HG02623 (cell line): ENCODE results near the gene NOC3L.
"Not testable (repeated sequence)": the region's sequence is repeated elsewhere in the genome, so short reads cannot be mapped to it uniquely, and the experiment has no call there.

Source experiments
- ATAC-seq: cut with Tn5 transposase; IDR thresholded peaks from one replicate; pipeline ENCODE4 v1.9.1; 2021; ENCODE audit warnings: moderate library complexity; ENCODE audit not compliant: unreplicated experiment

The NOC3L gene

DNA sequence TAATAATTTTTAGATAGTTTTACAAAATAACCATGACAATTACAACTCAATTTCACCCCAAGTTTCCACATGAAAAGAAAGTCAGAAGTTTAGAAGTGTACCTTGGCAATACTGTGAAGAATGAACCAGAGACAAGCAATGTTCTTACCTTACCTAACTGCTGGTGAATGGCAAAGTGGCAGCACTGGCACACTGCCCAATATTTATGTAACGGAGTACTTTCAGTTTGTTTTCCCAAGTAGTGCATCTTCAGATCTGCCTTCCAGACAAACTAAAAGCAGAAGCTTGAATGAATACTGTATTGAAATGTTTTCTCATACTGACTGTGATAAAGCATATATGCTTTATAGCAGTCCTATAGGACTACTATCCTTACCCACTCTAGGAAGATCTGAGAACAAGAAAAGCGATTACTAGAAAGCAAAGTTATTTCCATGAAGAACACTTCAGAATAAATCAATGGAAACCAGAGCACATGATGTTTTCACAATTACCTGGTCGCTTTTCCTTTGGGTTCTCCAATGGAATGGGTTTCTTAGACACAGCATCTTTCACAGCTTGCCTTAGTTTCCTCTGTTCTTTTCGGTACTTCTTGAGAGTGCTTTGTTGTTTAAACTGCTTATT is 1.5 kb downstream of the NOC3L start:
- no peak for ATAC-seq

DNA sequence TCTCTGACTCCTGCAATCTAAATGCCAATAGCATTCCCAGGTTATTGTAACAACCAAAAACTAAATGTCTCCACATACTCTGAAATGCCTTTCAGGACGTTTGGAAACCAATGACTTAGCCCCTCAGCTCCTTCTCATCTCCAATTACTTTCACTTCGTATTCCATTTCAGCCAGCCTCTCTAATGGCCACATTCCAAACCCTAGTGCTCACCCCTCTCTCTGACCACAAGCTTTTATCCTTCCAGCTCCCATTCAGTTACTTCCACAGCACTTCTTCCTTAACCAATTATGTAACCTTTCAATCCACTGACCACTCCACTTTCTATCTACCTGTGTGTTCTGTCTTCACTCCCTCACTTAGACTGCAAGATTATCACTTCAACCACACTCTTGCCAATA is 4.3 kb downstream of the NOC3L start:
- ATAC-seq, result no peak

DNA sequence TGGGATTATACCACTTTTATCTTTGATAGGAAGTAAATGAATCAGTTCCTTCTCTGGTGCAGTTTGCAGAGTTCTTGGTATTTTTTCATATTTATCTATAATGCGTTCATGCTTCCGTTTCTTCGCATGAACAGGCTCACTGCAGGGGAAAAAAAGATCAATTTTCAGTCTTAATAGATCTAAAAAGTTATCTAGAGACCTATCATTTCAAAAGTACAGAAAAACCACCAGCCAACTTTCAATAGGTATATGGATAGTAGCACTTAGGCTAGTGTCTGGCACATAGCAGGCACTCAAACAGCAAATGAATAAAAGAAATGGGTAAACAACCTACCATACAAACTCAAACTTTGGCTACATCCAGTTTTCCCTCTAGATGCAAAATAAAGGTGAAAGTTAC is 5.5 kb downstream of the NOC3L start:
- no peak for ATAC-seq

DNA sequence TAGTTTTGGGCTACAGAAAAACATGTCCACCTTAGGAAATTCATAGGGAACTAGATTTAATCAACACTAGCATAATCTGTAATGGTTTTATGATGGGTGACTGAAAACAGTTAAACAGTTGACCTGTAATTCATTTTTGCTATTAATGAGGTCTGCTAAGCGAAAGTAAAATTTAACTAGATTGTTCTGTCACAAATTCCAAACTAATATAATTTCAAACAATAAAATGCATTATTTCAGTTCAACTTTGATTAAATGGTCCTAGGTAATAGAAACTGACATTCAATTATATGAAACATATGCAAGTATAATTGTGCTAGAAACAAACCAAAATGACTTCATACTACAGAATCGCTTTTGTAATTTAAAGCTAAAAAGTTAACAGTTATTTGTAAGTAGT is 6.9 kb downstream of the NOC3L start:
- no peak for ATAC-seq

DNA sequence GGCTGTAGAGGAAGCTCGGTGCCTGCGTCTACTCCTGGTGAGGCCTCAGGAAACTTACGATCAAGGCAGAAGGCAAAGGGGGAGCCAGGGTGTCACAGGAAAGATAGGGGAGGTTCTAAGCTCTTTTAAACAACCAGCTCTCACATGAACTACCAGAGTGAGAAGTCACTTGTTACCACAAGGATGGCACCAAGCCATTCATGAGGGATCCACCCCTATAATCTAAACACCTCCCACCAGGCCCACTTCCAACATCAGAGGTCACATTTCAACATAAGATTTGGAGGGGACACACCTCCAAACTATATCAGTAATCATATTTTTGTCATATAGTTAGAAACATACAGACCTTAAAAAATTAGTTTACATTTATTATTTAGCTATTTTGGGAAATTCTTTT is 9.4 kb downstream of the NOC3L start:
- no peak for ATAC-seq

DNA sequence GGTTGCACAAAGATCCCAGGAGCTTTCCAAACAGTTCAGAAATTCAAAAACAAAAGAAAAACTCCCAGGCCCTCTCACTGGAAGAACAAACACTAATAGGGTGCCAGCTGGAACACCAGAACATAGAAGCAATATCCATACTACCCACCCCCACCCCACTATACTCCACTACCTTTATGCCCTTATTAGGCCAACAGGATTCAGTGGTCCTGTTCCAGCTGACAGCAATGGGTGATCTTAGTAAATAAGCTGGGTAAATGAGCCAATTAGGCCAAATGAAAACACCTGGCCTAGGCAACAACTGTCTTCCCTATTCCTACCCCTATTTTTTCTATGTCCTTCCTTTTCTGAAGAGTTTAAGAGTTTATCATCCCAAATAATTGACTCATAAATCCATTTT is 11.7 kb downstream of the NOC3L start:
- no peak for ATAC-seq

DNA sequence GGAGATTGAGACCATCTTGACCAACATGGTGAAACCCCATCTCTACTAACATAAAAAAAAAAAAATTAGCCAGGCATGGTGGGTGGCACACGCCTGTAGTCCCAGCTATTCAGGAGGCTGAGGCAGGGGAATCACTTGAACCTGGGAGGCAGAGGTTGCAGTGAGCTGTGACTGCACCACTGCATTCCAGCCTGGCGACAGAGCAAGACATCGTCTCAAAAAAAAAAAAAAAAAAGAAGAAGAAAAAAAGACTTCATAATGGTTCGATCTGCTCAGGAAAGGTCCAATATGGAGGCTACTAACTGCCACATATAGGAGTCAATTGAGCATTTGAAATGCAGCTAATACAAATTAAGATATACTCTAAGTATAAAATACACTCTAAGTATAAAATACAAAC is 12.2 kb downstream of the NOC3L start:
- ATAC-seq, result not testable (repeated sequence)

DNA sequence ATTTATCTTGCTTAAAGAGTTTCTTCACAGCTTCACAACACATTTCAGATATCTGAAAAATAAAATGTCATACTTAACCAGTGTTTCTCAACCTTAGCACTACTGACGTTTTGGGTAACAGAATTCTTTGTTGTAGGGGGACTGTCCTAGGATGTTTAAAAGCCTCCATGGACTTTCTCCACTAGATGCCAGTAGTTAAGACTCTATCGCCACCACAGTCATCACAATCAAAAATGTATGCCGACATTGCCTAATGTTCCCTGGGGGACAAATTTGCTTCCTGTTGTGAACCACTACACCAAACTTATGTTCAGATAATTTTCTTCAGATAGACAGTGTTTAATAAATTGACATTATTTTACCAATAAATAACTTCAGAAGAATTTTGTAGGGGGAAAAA is 13.4 kb downstream of the NOC3L start:
- no peak for ATAC-seq

DNA sequence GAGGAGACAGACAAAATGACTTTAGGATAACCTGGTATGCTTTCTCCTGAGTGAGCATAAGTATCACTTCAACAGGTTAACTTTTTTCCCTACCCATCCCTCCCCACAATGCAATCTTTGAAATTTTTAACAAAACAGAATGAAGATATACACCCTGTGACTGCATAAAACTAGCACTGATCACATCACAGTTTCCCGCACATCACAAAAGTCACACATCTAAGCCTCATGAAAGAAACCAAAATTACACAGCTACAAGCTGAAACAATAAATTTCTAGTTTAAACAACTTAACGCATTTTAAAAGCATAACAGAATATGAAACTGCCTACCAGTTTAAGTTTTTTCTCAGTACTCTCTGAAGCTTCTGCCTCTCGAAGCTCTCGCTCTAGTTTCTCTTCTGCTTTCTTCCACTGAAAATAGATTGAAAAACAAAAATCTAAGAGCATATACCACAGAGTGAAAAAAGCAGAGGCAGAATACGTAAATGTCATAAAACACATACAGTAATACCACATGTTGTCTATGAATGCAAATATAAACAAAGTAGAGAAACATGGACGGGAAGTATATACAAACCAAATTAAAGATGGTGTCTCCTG is 18.1 kb downstream of the NOC3L start:
- peak; percentile 97 for ATAC-seq

DNA sequence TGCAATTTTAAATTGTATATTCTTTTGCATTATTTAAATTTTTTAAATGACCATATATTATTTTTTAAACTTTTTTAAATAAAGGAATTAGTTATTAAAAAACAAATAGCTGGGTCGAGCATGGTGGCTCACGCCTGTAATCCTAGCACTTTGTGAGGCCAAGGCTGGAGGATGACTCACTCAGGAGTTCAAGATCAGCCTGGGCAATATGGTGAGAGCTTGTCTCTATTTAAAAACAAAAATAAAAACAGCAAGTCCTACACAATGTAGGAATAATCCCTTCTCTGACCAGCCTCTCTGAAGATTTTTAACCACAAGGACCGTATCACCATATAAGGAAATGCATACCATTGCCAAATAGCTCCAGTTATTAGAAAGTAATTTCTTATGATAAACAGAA is 19.6 kb downstream of the NOC3L start:
- ATAC-seq, result no peak

DNA sequence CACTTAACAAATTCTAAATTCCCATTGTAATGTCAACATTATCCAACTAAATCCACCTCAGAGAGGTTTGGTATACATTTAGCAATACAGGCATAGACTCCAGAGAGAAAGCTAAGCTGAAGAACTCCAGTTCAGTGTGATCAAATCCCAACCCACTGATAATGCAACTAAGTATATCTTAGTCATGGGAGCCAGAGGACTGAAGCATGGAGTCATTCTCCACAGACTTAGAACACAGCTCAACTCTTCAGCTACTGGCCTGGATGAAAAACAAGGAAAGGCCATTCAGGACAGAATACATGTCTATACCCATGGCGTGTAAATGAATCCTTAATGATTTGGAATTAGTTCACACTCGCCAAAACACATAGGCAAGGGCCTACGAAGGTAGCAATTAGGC is 27.9 kb downstream of the NOC3L start:
- no peak for ATAC-seq

DNA sequence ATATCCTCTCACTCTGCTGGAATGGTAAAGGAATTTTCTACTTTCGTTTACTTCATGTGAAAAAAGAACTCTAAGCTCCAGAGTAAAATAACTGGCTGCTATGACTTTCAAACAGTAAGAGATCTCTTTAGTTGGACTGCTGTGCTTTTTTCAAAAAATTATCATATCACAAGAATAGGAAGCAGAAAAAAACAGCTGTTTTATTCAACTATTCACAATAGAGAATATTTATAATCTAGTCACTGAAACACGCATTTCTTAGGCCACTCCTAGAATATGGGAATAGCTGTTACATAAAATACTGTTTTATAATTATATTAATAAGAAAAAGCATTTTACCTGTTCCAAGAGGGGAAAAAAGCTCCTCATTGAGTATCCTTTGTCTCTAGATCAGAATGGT is 29.7 kb downstream of the NOC3L start:
- ATAC-seq, result no peak

DNA sequence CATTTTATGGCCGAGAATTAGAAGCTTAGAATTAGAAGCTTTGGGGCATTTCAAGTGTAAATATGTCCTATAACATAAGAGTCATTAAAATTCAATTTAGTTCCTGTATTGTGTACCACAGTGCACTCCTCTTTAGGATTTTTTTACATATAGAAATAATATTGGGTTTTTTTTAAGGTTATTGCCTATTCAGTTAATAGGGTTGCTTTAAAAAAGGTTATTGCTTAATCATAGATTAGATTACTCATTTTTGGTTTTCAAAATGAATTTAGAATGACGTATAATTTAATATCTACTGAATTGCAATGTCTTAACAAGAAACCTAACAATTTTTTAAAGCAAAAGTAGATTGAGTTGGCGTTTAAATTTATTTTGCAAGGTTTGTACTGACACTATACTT is 34.1 kb downstream of the NOC3L start:
- no peak for ATAC-seq

DNA sequence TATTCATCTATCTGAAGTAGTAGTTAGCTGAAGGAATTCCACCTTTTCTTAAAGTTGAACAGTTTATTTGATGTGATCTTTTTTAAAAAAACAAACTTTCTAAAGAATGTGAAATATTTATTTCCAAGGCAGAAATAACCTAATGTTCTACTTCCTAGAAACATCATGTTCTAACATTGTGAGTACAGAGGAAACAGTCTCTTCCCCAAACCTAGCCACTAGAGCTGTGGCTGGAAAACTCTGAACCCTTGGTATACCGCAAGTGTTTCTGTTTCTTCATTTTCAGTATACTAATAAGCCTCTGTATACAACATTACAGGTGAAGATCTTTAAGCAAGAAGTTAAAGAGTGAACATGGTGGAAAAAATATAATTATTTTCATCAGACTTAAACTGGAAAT is 35.1 kb downstream of the NOC3L start:
- ATAC-seq, result no peak

DNA sequence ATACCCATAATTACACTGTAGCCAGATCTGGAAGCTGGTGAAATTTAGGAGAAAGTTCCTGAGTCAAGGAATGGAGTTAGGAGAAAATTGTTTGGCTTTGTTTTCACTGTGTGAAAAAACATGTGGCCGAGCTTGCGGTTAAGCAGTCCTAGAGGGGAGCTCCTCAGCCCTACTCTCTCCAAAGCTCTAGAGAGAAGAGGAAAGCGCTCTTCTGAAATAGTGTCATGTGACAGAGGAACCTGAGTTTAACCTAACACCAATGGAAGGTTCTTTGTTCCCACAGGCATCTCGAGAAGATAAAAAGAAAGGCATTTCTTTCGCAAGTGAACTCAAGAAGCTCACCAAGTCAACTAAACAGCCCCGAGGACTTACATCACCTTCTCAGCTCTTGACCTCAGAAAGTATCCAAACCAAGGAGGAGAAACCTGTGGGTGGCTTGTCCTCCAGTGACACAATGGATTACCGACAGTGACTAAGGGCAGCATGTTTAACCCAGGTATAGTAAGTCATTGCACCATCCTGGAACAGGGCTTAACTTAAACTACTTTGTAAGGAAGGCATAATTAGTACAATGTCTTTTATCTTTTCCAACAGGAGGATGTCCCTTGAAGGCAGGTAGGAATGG is 38.0 kb downstream of the NOC3L start:
- ATAC-seq, result no peak

DNA sequence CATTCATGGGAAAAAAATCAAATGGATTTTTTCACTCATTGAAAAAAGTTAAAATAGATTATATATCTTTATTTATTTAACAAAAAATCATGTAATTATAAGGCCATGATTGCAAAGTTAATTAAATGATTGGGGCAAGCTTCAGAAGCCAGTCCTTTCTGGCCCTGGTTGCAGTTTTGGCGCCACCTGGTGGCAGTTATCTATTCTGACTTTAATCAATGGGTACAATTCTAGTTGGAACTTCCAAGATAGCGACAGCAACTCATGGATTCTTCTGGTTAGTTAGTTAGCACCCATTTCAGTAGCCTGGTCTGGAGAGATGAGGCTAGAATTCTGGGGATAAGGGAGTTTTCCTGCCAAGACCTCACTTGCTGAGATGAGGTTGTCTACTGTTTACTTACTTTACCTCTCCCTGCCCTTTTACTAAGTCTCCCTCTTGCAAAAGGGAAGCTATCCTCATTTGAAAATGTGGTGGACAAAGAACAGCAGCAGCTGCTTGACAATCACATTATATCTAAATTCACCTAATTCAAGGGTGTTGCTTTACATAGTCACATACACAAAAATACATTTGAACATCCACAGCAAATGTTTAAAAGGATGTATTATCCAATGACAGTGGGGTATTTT is 42.3 kb downstream of the NOC3L start:
- no peak for ATAC-seq

DNA sequence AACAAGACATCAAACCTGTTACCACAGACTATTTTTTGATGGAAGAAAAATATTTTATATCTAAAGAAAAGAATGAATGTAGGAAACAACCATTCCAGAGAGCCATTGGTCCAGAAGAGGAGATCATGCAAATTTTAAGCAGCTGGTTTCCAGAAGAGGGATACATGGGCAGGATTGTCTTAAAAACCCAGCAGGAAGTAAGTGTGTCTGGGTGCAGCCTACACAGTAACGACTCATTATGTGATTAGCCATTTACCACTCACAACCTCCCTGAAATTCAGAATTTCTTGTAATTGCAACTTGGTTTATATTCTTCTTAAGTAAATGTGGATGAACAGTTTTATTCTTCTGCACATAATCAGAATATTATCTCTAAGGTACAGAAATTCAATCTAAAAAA is 46.2 kb downstream of the NOC3L start:
- no peak for ATAC-seq

DNA sequence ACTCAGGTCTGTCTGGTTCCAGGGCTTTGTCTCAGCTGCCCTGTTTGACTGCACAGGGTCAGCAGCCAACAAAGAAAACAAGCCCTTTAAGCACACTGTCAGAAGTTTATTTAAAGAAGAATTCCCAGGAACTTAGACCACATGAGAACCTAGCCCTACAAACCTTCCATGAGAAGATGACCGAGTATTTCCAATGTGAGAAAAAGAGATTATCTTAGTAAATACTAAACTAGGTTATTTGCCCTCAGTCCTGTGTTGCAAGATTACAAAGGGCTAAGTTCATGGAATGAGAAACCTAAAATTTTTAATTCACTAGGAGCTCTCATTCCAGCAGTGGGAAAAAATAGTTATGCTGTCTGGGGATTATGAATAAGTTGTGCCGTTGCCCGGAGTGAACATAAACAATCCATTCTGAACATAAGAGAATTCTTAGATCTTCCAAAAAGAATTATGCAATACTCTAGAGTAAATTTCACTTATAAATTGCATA is 46.7 kb downstream of the NOC3L start:
- ATAC-seq, result no peak

DNA sequence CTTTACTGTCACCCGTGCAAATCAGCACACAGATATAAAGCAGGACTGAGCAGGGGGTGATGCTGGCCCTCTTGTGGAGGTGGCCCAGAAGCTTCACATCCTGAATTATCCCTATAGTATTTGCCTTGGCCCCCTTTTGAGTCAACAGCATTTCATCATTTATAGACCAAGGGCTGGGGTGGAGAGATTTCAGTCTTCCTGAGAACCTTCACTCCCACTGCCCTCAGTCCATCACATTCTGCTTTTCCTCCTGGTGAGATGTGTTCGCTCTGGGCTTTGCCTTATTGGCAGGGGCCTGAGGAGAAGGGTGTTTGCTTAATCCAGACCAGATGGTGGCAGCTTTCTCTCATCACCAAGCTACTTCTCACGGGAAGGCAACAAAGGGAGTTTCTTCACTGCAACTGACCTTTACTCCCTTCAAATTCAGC is 47.7 kb downstream of the NOC3L start:
- no peak for ATAC-seq

DNA sequence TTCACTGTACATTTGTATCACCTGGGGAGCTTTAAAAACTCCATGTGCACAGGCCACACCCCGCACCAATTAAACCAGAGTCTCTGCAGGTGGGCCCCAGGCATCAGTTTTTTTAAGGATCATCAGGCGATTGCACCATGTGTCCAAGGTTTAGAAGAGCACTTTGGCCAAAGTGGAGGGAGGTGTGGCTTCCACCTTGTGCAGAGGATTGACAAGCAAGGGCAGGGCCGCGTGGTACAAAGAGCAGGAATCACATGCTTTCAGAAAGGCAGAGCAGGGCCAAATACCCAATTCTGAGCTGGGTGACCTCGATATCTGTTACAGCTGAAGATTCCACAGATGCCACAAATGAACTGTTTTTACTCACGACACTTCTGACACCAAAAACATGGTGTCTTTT is 52.4 kb downstream of the NOC3L start:
- no peak for ATAC-seq

DNA sequence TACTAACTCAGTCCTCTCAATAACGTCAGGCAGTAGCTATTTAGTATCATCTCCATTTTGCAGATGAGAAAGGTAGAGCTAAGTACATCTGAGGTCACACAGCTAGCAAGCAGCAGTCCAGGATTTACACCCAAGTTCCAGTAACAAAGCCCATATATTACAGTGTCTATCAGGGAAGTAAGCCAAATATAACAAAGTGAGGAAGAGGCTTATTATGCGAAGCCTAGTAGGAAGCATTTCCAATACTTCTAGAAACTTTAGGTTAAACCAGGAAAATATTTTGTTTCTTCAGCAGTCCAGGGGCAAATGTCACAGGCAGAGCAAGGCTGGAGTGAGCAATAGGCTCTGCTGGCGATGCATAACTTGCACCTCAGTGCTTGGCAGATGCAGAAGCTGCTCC is 53.9 kb downstream of the NOC3L start:
- ATAC-seq, result no peak

DNA sequence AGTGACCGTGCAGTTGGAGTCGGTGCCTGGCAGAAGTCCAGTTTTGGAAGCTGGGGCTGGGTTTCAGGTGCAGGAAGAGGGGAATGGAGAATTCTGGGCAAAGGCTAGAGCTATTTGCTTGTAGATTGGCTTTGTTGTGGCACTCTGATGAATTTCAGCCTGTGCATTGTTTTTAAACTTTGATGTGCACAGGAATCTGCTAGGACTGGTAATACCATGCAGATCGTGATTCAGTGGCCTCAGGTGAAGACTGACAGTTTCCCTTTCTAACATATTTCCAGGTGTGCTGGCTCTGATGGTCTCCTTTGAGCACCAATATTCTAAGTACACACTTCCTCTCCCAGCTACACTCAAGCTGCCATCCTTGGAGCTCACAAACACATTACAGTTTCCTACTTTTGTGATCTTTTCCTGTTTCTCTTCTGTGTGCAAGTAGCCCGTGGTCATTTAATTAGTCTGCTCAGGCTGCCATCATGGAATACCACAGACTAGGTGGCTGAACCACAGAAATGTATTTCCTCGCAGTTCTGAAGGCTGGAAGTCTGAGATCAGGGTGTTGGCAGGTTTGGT is 55.6 kb downstream of the NOC3L start:
- no peak for ATAC-seq
